PFSK-1 (cell line): Measurements from ENCODE around the gene PPP4R3A.

Experiments used
- FOXP2 ChIP-seq: optimal IDR thresholded peaks from 2 replicates; pipeline ENCODE3; 2011; ENCODE audit warnings: borderline replicate concordance, control low read depth, inconsistent platforms; ENCODE audit not compliant: insufficient read depth; ENCODE audit errors: extremely low read length, extremely low read depth
- POLR2AphosphoS5 ChIP-seq: IDR thresholded peaks from 2 replicates; pipeline ENCODE4 v1.6.1; 2012; ENCODE audit warnings: low read depth, mild to moderate bottlenecking, control low read depth, low read length, moderate library complexity
- REST ChIP-seq, 2 experiments: IDR thresholded peaks; 2 replicates each; pipeline versions ENCODE4 v1.6.1 to v1.8.0; 2011 to 2012; ENCODE audit warnings: low read depth in 2 of 2, low read length in 2 of 2, control low read depth in 1 of 2, inconsistent platforms in 1 of 2, mild to moderate bottlenecking in 1 of 2, moderate library complexity in 1 of 2; ENCODE audit not compliant: insufficient read depth in 1 of 2
- SIN3A ChIP-seq: IDR thresholded peaks from 2 replicates; pipeline ENCODE4 v1.6.1; 2012; ENCODE audit warnings: mild to moderate bottlenecking, low read length, moderate library complexity, borderline replicate concordance; ENCODE audit not compliant: insufficient read depth
- TAF1 ChIP-seq: IDR thresholded peaks from 2 replicates; pipeline ENCODE4 v1.6.1; 2012; ENCODE audit warnings: low read length, control low read depth, borderline replicate concordance; ENCODE audit not compliant: insufficient read depth

The PPP4R3A gene

GRCh38 chr14:91470216-91470615 is 39.9 kb downstream of the PPP4R3A start:
- no peak for TF ChIP-seq REST (IDR thresholded peaks at IDR 0.05; ENCODE audit: insufficient read depth in 1 of 2, low read depth in 2 of 2, low read length in 2 of 2)
- TF ChIP-seq POLR2AphosphoS5, result no peak

GRCh38 chr14:91466192-91466591 is 43.9 kb downstream of the PPP4R3A start:
- TF ChIP-seq TAF1 (no peak), POLR2AphosphoS5 (no peak), FOXP2 (no peak), REST (IDR thresholded peaks at IDR 0.05; ENCODE audit: insufficient read depth in 1 of 2, low read depth in 2 of 2, low read length in 2 of 2) (no peak)

- TF ChIP-seq POLR2AphosphoS5, result no peak
- TF ChIP-seq SIN3A, result no peak
- TF ChIP-seq FOXP2, result no peak
- no peak for TF ChIP-seq TAF1
- TF ChIP-seq REST (IDR thresholded peaks at IDR 0.05; ENCODE audit: insufficient read depth in 1 of 2, low read depth in 2 of 2, low read length in 2 of 2), result no peak
Measured at GRCh38 chr14:91464615-91465205, 45.4 kb downstream of the PPP4R3A start.

- TF ChIP-seq SIN3A, result no peak
- TF ChIP-seq REST (IDR thresholded peaks at IDR 0.05; ENCODE audit: insufficient read depth in 1 of 2, low read depth in 2 of 2, low read length in 2 of 2), result no peak
- TF ChIP-seq POLR2AphosphoS5, result no peak
- TF ChIP-seq FOXP2, result no peak
- no peak for TF ChIP-seq TAF1
Measured at GRCh38 chr14:91458612-91459011, 51.5 kb downstream of the PPP4R3A start.

- TF ChIP-seq REST (IDR thresholded peaks at IDR 0.05; ENCODE audit: insufficient read depth in 1 of 2, low read depth in 2 of 2, low read length in 2 of 2), result no peak
- TF ChIP-seq TAF1, result no peak
- TF ChIP-seq POLR2AphosphoS5, result no peak
- no peak for TF ChIP-seq SIN3A
- TF ChIP-seq FOXP2, result no peak
Measured at GRCh38 chr14:91456283-91456682, 53.8 kb downstream of the PPP4R3A start.
